ENCODE results near the gene FLNB.

The FLNB gene

DNA sequence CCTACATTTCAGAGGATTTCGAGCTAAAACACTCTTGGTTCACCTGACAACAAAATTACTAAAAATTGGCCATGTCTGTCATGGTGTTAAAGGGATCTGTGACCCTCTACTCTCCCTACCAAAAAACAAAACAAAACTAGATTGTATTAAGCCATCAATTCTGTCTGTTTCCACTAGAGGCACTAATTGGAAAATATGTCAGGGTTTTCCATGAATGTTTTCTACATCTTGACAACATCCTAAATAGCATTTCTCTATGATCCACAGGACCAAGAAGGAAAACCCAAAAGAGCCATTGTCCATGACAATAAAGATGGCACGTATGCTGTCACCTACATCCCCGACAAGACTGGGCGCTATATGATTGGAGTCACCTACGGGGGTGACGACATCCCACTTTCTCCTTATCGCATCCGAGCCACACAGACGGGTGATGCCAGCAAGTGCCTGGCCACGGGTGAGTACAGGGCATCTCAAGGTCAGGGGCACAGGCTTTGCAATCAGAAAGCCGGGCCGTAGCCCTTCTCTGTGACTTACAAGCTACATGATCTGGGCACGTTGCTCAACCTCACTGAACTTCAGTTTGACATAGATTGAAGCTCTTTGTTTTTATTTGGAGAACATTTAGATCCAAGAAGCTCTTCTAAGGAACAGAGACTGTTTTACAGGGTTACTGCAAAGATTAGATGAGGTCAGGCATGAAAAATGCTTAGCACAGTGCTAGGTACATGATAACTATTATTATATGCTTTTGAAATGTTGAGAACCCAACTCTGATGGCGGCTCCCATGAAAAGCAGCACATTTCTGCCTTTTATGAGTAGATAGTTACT is 127.7 kb downstream of the FLNB start:
- no peak for DNase-seq (ENCODE audit: low spot score)

DNA sequence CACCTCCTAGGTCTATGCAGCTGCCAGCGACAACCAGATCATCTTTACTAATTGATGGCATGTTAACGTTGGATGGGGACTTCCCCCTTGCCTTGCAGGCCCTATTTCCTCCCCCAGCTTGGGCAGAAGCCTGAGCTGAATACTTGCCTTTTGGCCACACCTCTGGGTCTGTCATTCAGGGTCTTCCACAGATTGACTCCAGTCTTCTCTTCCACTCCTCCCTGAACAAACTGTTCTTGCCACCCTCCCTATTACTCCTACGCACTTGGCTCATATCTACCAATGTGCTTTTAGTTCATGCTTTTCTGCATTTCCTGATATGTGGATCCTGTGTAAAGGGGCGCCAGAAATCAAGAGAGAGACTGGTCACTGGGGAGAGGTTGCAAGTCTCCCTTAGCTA is 129.1 kb downstream of the FLNB start:
- DNase-seq (ENCODE audit: low spot score): no peak

DNA sequence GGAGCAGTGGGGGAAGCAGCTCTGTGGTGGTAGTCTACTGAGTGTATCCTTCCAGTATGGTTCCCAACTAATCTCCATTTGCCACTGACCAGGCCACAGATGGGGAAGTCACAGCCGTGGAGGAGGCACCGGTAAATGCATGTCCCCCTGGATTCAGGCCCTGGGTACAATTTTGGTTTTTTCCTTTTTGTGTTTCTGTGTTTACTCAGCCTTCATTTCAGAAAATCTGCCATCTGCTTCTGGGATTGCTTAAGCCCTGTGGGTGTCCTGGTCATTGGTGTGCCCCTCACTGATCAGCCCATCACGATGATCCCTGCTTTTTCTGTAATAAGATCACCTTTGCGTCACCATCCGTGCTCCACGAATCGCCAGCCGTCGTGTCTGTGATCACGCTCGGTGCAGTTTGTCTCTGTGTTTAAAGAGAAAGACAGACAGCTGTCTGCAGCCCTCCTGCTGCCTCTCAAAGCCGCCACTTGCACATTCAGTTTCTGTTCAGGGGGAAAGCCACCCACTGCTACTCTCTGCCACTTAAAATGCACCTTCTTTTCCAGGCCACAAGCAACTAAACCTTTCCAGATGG is 133.6 kb downstream of the FLNB start:
- DNase-seq (ENCODE audit: low spot score): no peak

DNA sequence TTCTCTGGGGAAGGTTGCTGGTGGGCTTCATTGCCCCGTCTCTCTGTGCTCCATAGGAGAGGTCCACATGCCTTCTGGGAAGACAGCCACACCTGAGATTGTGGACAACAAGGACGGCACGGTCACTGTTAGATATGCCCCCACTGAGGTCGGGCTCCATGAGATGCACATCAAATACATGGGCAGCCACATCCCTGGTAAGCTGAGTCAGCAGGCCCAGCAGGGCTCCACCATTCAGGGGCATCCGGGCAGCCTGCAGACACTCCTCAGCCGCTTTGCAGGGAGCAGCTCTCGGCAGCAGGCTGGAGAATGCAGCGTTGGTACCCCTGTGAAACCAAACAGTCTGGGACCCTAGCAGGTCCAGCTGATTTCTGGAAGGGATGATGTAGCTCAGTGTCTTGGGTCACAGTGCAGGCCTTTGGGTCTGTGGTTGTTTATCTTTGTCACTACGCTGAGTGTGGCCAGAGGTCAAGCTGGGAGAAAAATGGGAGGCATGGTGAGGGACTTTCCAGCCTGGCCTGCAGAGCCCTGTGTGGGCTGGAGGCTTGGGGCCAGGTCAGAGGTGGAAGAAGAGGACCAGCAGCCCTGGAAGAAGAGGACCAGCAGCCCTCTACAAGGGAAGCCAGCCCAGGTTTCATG is 135.3 kb downstream of the FLNB start:
- peak; percentile 12 for DNase-seq (ENCODE audit: low spot score)

DNA sequence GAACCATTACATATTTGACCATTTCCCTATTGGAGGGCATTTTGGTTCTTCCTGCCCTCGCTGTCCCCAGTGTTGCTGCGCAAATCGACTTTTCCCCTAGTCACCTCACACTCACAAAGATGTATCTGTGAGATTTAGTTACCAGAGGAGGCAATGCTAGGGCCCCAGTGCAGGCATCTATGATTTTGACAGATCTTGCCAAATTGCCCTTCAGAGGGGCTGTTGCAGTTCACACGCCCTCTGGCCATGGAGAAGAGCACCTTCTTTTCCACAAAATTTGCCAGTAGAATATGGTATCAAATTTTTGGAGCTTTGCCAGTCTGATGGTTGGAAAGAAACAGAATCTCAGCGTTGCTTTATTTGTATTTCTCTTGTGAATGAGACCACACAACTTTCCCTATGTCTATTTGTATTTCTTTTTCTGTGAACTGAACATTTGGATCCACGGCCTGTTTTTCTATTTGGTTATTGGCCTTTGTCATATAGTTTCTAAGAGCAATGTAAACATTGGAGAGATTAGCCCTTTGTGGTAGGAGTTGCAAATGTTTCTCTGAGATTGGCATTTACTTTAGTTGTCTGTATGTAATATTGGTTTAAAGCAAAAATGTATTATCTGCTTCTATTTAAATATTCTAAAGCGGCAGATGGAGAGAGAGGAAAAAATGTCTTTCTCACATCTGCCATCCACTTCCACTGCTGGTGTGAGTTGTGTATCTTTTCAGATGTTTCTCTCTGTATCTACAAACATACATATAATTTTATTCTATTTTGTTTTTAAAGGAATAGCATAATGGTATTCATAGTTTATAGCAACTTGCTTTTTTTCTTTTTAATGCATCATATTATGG is 136.5 kb downstream of the FLNB start:
- DNase-seq (ENCODE audit: low spot score): no peak

DNA sequence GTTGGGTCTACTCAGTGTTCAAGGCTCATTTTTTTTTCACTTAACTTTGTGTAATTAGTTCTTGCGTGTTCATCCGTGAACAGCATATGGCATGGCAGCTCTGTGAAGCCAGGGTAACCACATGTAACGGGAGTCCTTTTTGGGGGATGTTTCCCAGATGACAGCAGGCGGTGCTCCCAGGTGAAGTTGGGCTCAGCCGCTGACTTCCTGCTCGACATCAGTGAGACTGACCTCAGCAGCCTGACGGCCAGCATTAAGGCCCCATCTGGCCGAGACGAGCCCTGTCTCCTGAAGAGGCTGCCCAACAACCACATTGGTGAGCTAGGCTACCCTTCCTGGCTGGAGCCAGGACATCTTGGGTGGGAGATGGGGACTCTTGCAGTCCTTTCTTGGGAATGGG is 139.8 kb downstream of the FLNB start:
- DNase-seq (ENCODE audit: low spot score): no peak

DNA sequence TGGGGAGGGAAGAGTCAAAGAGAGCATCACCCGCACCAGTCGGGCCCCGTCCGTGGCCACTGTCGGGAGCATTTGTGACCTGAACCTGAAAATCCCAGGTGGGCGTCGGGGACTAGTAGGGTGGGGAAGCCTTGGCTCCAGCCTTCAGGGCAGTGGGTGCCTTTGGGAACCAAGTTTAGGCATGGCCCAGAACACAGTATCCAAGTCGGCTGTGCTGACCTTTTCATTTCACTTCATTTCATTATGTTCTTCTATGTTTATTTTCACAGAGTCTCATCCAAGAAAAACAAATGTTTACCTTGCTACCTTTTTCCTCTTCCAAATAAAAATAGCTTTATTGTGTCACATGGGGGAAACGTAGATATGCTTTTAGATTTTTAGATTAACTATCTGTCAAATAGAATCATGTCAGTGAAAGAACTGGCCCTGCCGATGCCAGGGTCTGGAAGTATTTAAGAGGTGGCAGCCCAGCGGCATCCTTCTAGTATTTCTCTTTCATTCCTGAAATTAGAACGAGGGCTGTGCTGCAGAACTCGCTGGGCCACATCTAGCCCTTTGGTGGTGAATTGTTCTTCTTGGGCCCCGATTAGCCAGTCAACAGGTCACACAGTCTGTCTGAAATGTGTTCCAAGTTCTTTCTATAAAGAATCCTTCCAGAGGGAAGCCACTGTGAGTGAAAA is 142.0 kb downstream of the FLNB start:
- no peak for DNase-seq (ENCODE audit: low spot score)

DNA sequence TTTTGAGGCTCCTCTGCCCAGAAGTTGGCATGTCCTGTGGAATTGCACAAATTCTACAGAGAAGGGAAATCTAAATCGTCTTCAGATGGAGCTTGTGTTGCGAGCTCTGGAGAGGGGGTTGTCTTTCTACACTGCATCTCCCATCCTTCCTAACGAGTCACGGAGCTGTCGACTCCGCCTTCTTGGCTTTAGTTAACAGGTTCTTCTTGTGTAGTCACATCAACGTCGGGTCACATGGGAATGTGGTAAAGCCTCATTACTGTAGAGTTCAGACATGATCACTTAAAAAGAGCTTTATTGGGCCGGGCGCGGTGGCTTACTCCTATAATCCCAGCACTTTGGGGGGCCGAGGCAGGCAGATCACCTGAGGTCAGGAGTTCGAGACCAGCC is 142.6 kb downstream of the FLNB start:
- no peak for DNase-seq (ENCODE audit: low spot score)

DNA sequence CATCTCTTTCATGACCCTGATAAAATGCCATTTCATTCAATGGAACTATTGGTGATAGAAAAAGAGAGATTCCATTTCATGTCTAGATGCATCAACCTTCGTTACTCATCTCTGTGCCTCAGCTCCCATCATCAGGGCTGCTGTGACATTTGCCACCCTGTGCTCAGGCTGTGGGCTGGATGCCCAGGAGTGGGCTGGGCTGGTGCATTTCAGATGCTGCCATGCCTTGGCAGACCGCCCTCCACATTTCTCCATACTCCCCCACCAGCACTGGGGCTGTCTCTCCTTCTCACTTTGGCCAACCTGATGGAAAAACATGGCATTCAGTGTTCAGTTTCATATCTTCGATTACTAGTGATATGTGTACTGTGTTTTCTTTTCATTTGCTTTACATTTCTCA is 143.4 kb downstream of the FLNB start:
- DNase-seq (ENCODE audit: low spot score): no peak

DNA sequence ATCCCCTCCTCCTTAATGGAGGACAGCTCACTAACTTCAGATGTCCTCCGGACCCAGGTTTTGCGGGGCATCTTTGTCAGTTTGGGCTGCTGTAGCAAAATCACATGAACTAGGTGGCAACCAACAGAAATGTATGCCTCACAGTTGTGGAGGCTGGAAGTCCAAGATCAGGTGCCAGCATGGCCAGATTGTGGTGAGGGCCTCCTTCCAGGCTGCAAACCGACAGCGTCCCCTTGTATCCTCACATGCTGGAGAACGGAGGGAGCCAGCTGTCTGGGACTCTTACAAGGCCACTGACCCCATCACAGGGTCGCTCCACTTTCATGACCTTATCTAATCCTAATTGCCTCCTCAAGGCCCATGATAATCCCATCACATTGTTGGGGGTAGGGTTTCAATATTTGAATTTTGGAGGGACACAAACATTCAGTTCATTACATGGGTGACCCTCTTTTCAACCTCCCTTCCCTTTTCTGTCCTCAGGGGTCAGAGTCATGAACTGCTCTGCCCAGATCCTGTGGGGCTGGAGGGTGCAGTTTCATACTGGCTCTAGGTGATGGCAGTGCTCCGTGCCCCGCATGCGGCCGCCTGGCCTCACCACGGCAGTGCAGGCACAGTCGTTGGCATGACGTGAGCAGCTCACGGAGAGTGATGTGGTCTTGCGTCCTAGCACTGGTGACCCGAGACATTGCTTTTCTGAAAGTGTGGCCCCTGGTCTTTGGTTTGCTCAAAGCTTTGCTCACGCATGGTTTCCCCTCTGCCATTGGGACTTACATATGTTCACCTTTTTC is 144.2 kb downstream of the FLNB start:
- no peak for DNase-seq (ENCODE audit: low spot score)

DNA sequence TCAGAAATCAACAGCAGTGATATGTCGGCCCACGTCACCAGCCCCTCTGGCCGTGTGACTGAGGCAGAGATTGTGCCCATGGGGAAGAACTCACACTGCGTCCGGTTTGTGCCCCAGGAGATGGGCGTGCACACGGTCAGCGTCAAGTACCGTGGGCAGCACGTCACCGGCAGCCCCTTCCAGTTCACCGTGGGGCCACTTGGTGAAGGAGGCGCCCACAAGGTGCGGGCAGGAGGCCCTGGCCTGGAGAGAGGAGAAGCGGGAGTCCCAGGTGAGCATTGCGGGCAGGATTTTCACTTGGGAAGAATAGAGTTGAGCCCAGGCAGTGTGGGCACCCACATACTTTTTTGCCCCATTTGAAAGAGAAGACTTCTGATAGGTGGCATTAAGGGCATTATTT is 145.1 kb downstream of the FLNB start:
- DNase-seq (ENCODE audit: low spot score): no peak

DNA sequence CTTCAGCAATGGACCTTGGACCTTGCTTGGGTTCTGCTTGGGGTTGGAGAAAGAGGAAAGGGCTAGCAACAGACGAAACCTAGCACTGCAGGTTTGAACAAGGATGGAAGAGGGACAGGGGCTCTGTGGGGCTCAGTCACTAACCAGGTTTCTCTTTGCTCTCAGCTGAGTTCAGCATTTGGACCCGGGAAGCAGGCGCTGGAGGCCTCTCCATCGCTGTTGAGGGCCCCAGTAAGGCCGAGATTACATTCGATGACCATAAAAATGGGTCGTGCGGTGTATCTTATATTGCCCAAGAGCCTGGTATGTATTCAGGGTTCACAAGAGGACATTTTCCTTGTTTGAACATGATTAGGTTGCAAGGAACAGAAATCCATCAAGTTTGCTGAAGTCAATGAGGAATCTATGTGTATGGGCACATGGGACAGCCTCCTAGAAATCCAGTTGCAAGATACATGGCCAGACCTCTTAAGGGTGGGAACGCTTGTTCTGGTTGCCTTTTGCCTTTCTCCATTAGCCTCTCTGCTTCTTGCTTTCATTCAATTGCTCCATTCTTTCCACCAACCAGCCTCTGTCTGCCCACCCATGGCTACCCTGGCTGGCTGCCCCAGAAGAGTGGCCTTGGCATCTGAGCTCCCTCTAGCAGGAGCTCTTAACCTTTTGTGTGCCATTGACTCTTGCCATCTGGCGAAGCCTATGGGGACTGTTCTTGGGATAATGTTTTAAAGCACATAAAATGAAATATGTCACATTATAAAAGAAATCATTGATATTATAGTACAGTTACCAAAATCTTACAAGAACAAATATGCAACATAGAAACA is 146.6 kb downstream of the FLNB start:
- DNase-seq (ENCODE audit: low spot score): no peak

DNA sequence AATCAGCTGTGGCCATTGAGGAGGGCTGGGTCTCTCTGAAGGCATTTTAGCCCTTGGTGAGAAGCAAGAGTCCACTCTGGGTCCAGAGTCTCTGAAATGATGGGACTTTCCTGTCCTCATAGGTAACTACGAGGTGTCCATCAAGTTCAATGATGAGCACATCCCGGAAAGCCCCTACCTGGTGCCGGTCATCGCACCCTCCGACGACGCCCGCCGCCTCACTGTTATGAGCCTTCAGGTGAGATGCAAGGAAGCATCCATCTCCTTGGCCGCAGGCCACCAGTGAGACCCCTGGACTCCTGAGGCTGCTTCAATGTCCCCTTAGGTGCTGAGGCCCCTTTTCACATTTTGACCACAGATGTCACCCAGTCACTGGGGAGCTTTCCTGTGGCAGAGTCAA is 147.6 kb downstream of the FLNB start:
- DNase-seq (ENCODE audit: low spot score): peak; percentile 38

DNA sequence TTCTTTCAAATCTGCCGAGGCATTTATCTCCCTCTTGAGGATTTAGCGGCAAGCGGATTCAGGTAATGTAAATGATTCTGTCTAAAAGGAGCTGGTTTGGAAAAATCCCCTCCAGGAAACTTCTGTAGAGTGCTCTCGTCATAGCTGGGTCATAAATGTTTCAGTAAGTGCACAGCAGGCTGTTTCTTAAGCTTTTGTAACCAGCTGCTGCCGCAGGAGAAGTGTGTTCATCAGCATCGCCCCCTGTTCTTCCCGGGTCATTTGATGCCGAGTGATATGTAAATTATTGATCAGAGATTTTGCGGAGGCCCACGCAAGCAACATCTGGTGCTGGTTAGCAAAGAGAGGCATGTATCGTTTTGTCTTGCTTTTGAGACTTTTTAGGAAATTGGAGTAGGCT is 149.5 kb downstream of the FLNB start:
- no peak for DNase-seq (ENCODE audit: low spot score)

DNA sequence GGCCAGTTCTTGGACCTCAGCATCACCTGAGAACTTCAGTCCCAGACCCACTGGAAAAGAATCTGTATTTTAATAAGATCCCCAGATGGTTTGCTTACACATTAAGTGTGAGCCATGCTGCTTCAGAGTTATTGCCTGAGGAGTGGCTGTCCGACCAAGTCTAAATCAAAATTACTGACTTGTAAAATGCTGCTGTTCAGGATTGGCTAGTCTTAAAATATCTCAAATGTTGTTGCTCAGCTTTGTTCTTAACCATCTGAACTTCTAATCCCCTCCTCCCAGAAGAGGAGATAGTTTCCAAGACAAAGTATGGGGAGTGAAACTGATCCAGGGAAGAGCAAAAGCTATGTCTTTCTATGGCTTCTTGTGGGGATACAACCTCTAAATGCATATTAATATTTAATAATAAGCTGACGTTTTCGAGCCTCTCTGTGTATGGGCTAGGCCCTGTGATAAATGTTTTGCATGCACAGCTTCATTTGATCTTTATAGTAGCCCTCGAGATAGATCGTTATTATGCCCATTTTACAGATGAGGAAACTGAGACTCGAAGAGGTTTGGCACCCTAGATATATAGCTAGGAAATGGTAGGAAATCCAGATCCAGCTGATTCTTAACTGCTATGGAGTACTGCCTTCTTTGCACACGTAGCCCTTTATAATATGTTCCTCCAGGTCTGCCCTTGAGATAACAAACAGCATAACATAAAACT is 150.4 kb downstream of the FLNB start:
- no peak for DNase-seq (ENCODE audit: low spot score)

DNA sequence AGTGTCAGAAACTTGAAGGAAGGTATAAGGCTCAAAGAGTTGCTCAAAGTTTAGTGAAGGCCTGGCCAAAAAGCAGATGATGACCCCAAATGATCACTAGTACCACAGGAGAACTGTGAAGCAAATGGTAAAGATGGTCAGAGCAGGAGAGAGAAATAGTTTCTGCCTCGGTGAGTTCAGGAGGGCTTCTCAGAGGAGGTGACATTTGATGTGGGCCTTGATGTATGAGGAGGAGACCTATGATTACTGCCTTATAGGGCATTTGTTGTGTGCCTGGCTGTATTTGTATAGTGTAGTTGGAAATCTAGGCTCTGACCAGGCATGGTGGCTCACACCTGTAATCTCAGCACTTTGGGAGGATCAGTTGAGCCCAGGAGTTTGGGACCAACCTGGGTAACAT is 152.2 kb downstream of the FLNB start:
- no peak for DNase-seq (ENCODE audit: low spot score)

DNA sequence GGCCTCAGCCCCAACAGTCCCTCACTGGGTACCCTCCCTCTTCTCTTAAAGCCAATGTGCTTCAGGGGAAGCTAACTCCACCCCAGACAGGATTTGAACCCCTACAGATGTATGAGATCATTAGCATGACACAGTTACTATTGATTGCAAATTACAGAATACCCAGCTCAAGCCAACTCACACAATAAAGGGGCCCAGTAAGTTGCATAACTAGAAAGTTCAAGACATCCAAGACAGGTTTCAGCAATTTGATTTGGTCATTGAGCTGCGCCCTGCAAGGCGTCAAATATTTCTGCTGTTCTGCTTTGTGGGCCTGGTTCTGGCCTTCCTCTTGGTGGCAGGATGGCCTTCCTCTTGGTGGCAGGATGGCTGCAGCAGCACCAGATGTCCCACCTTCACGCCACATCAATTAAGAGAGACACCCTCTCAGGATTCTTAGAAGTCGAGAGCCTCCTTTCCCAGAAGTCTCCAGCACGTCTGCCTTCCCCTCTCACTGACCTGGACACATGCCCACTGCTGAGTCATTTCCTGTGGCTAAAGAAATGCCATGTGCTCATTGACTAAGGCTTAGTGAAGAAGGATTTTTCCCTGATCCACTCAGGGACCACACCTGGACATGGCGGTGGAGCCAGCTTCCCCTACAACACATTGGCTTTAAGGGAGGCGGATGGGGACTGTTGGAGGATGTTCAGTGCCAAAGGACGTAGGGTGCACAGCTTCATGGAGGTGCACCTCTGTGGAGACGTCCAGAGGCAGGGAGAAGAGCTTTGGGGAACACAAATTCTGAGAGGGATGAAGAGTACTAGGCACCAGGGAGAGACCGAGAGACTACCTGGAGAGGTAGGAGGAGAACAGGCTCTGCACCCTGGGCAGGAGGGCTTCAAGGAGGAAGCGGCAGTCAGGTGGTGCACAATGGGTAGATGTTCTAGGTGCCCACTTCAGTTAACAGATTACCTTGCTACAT is 153.5 kb downstream of the FLNB start:
- peak; percentile 97 for DNase-seq (ENCODE audit: low spot score)

DNA sequence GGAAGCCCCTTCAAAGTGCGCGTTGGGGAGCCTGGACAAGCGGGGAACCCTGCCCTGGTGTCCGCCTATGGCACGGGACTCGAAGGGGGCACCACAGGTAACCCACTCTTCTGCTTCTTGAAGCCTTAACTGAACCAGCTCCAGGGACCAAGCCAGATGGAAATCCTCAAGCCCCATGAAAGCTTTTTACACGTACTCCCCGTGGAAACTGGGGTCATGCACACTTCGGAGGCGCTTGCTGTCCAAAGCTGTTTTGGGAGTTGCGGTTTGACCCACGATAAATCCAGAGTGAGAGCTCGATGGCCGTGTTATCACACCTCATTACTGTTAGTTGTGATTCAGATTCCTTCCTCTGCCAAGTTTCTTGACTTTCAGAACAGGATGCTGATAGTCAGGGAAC is 155.0 kb downstream of the FLNB start:
- DNase-seq (ENCODE audit: low spot score): no peak
